HepG2 (cell line): ENCODE data around the gene LIPT1. TPM values are rescaled to one million over a fixed set of nuclear protein-coding genes. Genes with fewer than 3 reads are reported as not detected.

Experiments used
- CCAR2 ChIP-seq: fragments of 200-400 bp; formaldehyde crosslinking; optimal IDR thresholded peaks from 2 replicates; pipeline ENCODE3; 2018; ENCODE audit warnings: low read depth, mild to moderate bottlenecking, low read length, moderate library complexity
- ERF ChIP-seq: IDR thresholded peaks from 2 replicates; pipeline ENCODE4 v1.6.1; 2018; ENCODE audit warnings: missing biosample characterization, missing genetic modification reagents
- FOXO1 ChIP-seq: sonication (generic); formaldehyde crosslinking; IDR thresholded peaks from 2 replicates; pipeline ENCODE4 v1.4.0; 2020; ENCODE audit warnings: missing genetic modification reagents
- HOXD1 ChIP-seq: sonication (generic); formaldehyde crosslinking; IDR thresholded peaks from 2 replicates; pipeline ENCODE4 v1.5.0; 2020; ENCODE audit warnings: missing genetic modification reagents
- ISX ChIP-seq: sonication (generic); formaldehyde crosslinking; conservative IDR thresholded peaks from 2 replicates; pipeline ENCODE4 v1.5.0; 2020; ENCODE audit warnings: missing genetic modification reagents
- KDM5B ChIP-seq: sonication (generic); formaldehyde crosslinking; IDR thresholded peaks from 2 replicates; pipeline ENCODE4 v1.4.0; 2020; ENCODE audit warnings: missing genetic modification reagents, mild to moderate bottlenecking, borderline replicate concordance
- KLF13 ChIP-seq: sonication (generic); formaldehyde crosslinking; IDR thresholded peaks from 2 replicates; pipeline ENCODE4 v1.4.0; 2020; ENCODE audit warnings: mild to moderate bottlenecking, missing genetic modification reagents
- MED1 ChIP-seq: sonication (generic); formaldehyde crosslinking; IDR thresholded peaks from 2 replicates; pipeline ENCODE4 v1.4.0; 2020; ENCODE audit warnings: missing genetic modification reagents
- NFE2L2 ChIP-seq: fragments of 150-350 bp; IDR thresholded peaks from 2 replicates; pipeline ENCODE4 v1.6.1; 2014; ENCODE audit warnings: low read length
- PCBP2 ChIP-seq: fragments of 200-400 bp; formaldehyde crosslinking; optimal IDR thresholded peaks from 2 replicates; pipeline ENCODE3; 2018; ENCODE audit warnings: low read length, low read depth; ENCODE audit not compliant: poor library complexity, severe bottlenecking
- PLRG1 ChIP-seq: fragments of 450-650 bp; conservative IDR thresholded peaks from 2 replicates; pipeline ENCODE4 v1.6.1; 2016
- RFX5 ChIP-seq: IDR thresholded peaks from 2 replicates; pipeline ENCODE4 v1.6.1; 2011; ENCODE audit warnings: low read depth, low read length, improper control_type of control experiment
- SATB2 ChIP-seq: sonication (generic); formaldehyde crosslinking; IDR thresholded peaks from 2 replicates; pipeline ENCODE4 v1.5.0; 2020; ENCODE audit warnings: missing genetic modification reagents
- SIN3B ChIP-seq: fragments of 150-350 bp; IDR thresholded peaks from 2 replicates; pipeline ENCODE4 v1.6.1; 2014; ENCODE audit warnings: low read length
- SP140L ChIP-seq: sonication (generic); formaldehyde crosslinking; IDR thresholded peaks from 2 replicates; pipeline ENCODE4 v1.4.0; 2020; ENCODE audit warnings: missing genetic modification reagents, borderline replicate concordance
- ZBTB38 ChIP-seq: sonication (generic); formaldehyde crosslinking; IDR thresholded peaks from 2 replicates; pipeline ENCODE4 v1.5.1; 2020; ENCODE audit warnings: mild to moderate bottlenecking, missing genetic modification reagents
- ZKSCAN8 ChIP-seq: IDR thresholded peaks from 2 replicates; pipeline ENCODE4 v1.6.1; 2016; ENCODE audit warnings: borderline replicate concordance, missing genetic modification reagents, missing compliant biosample characterization
- ZNF280B ChIP-seq: sonication (generic); formaldehyde crosslinking; IDR thresholded peaks from 2 replicates; pipeline ENCODE4 v1.5.0; 2020; ENCODE audit warnings: missing genetic modification reagents, mild to moderate bottlenecking, borderline replicate concordance
- ZNF431 ChIP-seq: sonication (generic); formaldehyde crosslinking; IDR thresholded peaks from 2 replicates; pipeline ENCODE4 v1.9.0; 2022; ENCODE audit warnings: missing genetic modification reagents, low read depth, mild to moderate bottlenecking, borderline replicate concordance
- ZNF678 ChIP-seq: sonication (generic); formaldehyde crosslinking; IDR thresholded peaks from 2 replicates; pipeline ENCODE4 v1.4.0; 2020; ENCODE audit warnings: mild to moderate bottlenecking, missing genetic modification reagents
- ZNF713 ChIP-seq: sonication (generic); formaldehyde crosslinking; IDR thresholded peaks from 2 replicates; pipeline ENCODE4 v1.4.0; 2020; ENCODE audit warnings: mild to moderate bottlenecking, missing genetic modification reagents
- ZXDC ChIP-seq: sonication (generic); formaldehyde crosslinking; IDR thresholded peaks from 2 replicates; pipeline ENCODE4 v1.5.0; 2020; ENCODE audit warnings: mild to moderate bottlenecking, missing genetic modification reagents
- polyA plus RNA-seq, 8 experiments: library from polyadenylated mRNA; depleted of rRNA in 3 of 8; stranded (reverse) in 7 of 8; unstranded in 1 of 8; fragments of >200 nt; fragmentation: Illumina TruSeq in 4 of 8; extraction: Trizol in 4 of 8; gene quantifications; 2 replicates each; pipeline versions ENCODE4 v1.2.1 to v1.2.3, GENCODE V29; 2011 to 2016; ENCODE audit warnings: low read depth in 4 of 8, missing spikeins in 1 of 8, mixed read lengths in 1 of 8; ENCODE audit not compliant: insufficient read depth in 1 of 8
- total RNA-seq, 5 experiments: library from RNA; depleted of rRNA; stranded (reverse); fragments of >200 nt; fragmentation: Illumina TruSeq; extraction: Trizol; gene quantifications; 2 replicates each; pipeline ENCODE4 v1.2.3, GENCODE V29; 2016; ENCODE audit warnings: low read depth in 1 of 5
- TF ChIP-seq, protein P1 (sequence below): sonication (generic); formaldehyde crosslinking; IDR thresholded peaks from 2 replicates; pipeline ENCODE4 v1.8.0; 2022; ENCODE audit warnings: low read depth, missing genetic modification reagents
- TF ChIP-seq, protein P2 (sequence below): sonication (generic); formaldehyde crosslinking; IDR thresholded peaks from 2 replicates; pipeline ENCODE4 v1.8.1; 2023; ENCODE audit warnings: mild to moderate bottlenecking, missing genetic modification reagents

The LIPT1 gene
- total and polyA plus RNA-seq, 2 of the 13 experiments (the other 11 are each of a cell fraction or from before 2014, with no cell fraction given): 8.0 to 9.6 TPM

DNA sequence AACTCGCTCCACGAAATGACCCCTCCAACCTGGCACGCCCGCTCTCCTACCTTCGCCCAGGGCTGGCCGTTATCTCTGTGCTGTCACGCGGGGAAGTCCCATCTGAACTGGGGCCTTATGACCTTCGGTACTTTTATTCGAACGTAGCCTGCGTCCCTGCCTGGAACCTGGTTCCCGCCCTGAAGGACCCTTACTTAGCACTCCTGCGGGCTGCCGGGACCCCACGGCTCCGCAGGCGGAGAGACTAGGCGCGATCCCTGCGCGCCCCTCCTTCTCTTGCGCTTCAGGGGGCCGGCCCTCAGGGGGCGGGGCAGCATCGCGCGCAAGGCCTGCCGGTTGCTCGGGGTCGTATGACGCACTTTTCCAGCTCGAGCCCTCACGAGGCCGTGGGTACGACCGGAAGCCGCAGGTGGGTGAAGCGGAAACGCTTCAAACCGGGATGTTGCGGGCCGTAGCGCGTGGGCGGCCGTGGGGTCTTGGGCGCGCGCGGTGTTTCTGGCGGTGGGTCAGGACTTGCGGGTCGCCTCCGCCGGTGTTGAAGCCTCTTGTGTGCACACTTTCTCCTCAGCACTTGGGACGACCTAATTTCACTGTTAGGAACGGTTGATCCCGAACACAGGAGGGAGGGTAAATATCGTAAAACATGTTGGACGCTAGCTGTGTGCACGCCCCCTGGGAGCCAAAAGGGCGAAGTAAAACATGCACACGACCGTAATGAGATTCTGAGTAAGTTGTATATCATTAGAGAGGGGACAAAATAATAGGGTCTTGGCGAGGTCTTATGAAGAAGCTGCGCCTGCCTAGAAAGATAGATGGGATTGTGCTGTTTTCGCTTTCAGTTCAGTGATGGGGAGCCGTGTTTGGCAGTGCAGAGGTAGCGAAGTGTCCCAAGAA lies at the start of gene LIPT1, which contains the start of gene TSGA10 (continued):
- peak; percentile 91 for TF ChIP-seq MED1 (CRISPR knock-in tag)
- peak; percentile 59; the same call in 1 of the 2 replicates for TF ChIP-seq RFX5
- TF ChIP-seq ZNF678 (CRISPR knock-in tag): peak; percentile 92; the same call in 1 of the 2 replicates
- TF ChIP-seq, protein P1, sequence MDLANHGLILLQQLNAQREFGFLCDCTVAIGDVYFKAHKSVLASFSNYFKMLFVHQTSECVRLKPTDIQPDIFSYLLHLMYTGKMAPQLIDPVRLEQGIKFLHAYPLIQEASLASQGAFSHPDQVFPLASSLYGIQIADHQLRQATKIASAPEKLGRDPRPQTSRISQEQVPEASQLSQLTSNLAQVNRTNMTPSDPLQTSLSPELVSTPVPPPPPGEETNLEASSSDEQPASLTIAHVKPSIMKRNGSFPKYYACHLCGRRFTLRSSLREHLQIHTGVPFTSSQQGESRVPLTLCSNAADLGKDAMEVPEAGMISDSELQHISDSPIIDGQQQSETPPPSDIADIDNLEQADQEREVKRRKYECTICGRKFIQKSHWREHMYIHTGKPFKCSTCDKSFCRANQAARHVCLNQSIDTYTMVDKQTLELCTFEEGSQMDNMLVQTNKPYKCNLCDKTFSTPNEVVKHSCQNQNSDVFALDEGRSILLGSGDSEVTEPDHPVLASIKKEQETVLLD (CRISPR knock-in tag): peak; percentile 95
- TF ChIP-seq ZNF280B (CRISPR knock-in tag): peak; percentile 99
- peak; percentile 89; the same call in 1 of the 2 replicates for TF ChIP-seq ISX (CRISPR knock-in tag)
- peak; percentile 96 for TF ChIP-seq SATB2 (CRISPR knock-in tag)
- TF ChIP-seq KLF13 (CRISPR knock-in tag): peak; percentile 81; the same call in 1 of the 2 replicates
- TF ChIP-seq ZKSCAN8 (CRISPR knock-in tag): peak; percentile 89; the same call in 1 of the 2 replicates
- TF ChIP-seq, protein P2, sequence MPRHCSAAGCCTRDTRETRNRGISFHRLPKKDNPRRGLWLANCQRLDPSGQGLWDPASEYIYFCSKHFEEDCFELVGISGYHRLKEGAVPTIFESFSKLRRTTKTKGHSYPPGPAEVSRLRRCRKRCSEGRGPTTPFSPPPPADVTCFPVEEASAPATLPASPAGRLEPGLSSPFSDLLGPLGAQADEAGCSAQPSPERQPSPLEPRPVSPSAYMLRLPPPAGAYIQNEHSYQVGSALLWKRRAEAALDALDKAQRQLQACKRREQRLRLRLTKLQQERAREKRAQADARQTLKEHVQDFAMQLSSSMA (CRISPR knock-in tag): peak; percentile 92; the same call in 1 of the 2 replicates
- TF ChIP-seq ZNF431: peak; percentile 94; the same call in 1 of the 2 replicates
- no peak for TF ChIP-seq PLRG1
- TF ChIP-seq SP140L: peak; percentile 66; the same call in 1 of the 2 replicates
- peak; percentile 99 for TF ChIP-seq ERF (CRISPR knock-in tag)
- TF ChIP-seq FOXO1 (CRISPR knock-in tag): no peak; the same call in 1 of the 2 replicates
- TF ChIP-seq KDM5B (CRISPR knock-in tag): peak; percentile 97
- TF ChIP-seq NFE2L2: no peak
- peak; percentile 55; the same call in 1 of the 2 replicates for TF ChIP-seq SIN3B
- TF ChIP-seq PCBP2: no peak
- TF ChIP-seq ZBTB38 (CRISPR knock-in tag): peak; percentile 98
- TF ChIP-seq CCAR2: no peak
- TF ChIP-seq ZNF713 (CRISPR knock-in tag): peak; percentile 66; the same call in 1 of the 2 replicates
- peak; percentile 92; the same call in 1 of the 2 replicates for TF ChIP-seq ZXDC (CRISPR knock-in tag)
- peak; percentile 72 for TF ChIP-seq HOXD1
